ENCODE results near the gene CFAP100. TPM values are rescaled to one million over a fixed set of nuclear protein-coding genes. Genes with fewer than 3 reads are reported as not detected.

The CFAP100 gene
- total RNA-seq, 4 donors from 2014 or later, result 0.98 to 2.8 TPM; not detected in 2

DNA sequence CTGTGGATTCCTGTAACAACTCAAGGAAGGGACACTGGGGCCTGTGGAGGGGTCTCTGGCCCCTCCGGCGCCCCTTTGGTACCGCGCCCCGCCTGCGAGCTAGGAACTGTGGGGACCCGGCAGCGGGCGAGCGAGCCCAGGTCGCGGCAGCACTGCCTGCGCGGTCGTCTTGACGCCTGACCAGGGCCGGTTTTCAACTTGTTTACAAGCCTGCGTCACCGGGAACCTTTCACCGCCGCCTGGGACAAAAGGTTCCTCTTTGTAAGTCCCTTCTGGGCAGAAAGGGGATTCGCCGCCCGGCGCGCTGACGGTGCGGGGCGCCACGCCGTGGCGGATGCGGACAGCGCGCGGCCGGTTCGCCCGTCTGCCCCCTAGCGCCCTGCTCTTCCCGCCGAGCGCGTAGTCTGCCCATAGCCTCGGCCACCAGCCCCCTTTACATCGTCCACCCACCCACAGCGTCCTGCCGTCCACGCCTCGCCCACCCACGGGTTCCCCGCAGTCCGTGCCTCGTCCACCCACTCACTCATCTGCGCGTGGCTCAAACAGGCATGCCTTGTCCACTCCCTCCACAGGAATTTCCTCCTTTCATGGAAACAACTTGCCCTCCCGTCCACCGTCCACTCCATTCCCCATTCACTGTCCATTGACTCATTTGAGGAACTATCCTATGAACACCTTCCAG lies 5.5 kb upstream of the CFAP100 start:
- DNase-seq, result peak; percentile 88 to 94
- intact Hi-C loops (cut with DNase I; ENCODE audit: low total_unique reads), result no loop called here
- Histone ChIP-seq H3K27ac (peak overlapping the region; percentile 79 to 84), H3K4me3 (peak overlapping the region; percentile 47 to 48), H3K36me3 (no peaks in the 10 kb centered on the region), H3K27me3 (no peaks in the 10 kb centered on the region), H3K9me3 (no peaks in the 10 kb centered on the region), H3K4me1 (no peaks in the 10 kb centered on the region)
- TF ChIP-seq POLR2A (IDR thresholded peaks at IDR 0.05), result peak; percentile 70 to 77
- TF ChIP-seq, protein P1, sequence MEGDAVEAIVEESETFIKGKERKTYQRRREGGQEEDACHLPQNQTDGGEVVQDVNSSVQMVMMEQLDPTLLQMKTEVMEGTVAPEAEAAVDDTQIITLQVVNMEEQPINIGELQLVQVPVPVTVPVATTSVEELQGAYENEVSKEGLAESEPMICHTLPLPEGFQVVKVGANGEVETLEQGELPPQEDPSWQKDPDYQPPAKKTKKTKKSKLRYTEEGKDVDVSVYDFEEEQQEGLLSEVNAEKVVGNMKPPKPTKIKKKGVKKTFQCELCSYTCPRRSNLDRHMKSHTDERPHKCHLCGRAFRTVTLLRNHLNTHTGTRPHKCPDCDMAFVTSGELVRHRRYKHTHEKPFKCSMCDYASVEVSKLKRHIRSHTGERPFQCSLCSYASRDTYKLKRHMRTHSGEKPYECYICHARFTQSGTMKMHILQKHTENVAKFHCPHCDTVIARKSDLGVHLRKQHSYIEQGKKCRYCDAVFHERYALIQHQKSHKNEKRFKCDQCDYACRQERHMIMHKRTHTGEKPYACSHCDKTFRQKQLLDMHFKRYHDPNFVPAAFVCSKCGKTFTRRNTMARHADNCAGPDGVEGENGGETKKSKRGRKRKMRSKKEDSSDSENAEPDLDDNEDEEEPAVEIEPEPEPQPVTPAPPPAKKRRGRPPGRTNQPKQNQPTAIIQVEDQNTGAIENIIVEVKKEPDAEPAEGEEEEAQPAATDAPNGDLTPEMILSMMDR (IDR thresholded peaks at IDR 0.05), result peak; percentile 92 to 100 (median 100)

DNA sequence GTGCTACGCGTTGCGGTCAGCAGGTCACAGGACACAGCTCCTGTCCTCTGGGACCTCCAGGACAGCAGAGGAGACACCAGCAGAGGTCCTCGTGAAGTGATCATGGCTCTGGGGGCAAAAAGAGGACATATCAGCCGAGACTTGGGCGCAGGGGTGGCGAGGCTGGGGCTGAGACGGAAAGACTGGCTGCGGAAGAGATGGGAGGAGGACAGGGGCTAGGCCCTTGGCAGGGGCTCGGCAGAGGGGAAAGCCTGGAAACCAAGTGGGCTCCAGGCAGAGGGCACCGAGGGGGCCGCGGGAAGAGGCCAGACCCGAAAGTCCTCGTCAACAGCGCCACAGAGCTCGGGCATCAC lies 4.9 kb upstream of the CFAP100 start:
- Histone ChIP-seq H3K9me3 (no peaks in the 10 kb centered on the region), H3K4me1 (no peaks in the 10 kb centered on the region), H3K4me3 (no peak overlapping the region), H3K36me3 (no peaks in the 10 kb centered on the region), H3K27ac (peak overlapping the region in 1 of 2 donors; percentile 84), H3K27me3 (no peaks in the 10 kb centered on the region)
- no peak for DNase-seq
- TF ChIP-seq POLR2A (IDR thresholded peaks at IDR 0.05), result no peak
- TF ChIP-seq, protein P1 (IDR thresholded peaks at IDR 0.05), result no peak
- intact Hi-C loops (cut with DNase I; ENCODE audit: low total_unique reads), result loop anchor here (5.0 kb wide), 1 partner anchor 132 kb away; no protein-coding TSS in a partner anchor

DNA sequence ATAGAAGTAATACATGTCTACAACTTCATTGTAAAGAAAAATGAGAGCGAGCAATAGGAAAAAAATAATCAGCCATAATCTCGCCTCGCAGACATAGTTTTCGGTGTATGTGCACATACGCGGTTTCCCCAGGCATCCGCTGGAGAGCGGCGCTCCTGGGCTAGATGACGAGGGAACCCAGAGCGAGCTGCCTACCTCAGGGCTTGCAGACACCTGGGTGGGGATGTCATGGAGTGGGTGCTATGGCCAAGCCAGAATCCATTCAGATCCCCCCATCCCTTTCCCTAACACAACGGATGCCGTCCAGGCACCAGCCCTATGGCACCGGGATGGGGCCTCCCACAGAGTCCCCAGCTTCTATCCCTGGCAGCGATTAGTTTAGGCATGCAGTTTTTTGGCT lies 4.5 kb upstream of the CFAP100 start:
- Histone ChIP-seq H3K36me3 (no peaks in the 10 kb centered on the region), H3K9me3 (no peaks in the 10 kb centered on the region), H3K4me1 (no peaks in the 10 kb centered on the region), H3K27ac (no peak overlapping the region), H3K27me3 (no peaks in the 10 kb centered on the region), H3K4me3 (no peak overlapping the region)
- TF ChIP-seq, protein P1 (IDR thresholded peaks at IDR 0.05), result no peak
- TF ChIP-seq POLR2A (IDR thresholded peaks at IDR 0.05), result no peak
- intact Hi-C loops (cut with DNase I; ENCODE audit: low total_unique reads), result loop anchor here (5.0 kb wide), 1 partner anchor 133 kb away; no protein-coding TSS in a partner anchor
- no peak for DNase-seq

DNA sequence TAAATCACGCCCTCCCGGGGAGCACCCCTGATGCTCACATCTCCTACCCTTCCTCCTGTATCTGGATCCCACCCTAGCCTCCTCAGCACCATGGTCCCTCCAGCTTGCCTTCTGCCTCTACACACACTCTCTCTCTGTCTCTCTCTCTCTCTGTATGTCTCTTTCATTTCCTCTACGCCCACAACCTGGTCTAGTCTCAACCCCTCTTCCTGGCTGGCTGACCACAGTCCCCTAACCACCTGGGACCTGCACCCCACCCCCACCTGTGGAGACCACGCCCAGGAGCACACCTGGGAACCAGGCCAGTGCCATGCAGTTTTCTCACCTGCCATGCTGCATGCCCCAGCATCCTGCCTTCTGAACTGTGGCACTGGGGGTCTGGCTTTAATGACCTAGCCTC lies 4.0 kb upstream of the CFAP100 start:
- DNase-seq, result no peak
- no peaks in the 10 kb centered on the region for H3K36me3 ChIP-seq
- TF ChIP-seq, protein P1 (IDR thresholded peaks at IDR 0.05), result no peak
- no peak for TF ChIP-seq POLR2A (IDR thresholded peaks at IDR 0.05)
- no peaks in the 10 kb centered on the region for H3K27me3 ChIP-seq
- H3K9me3 ChIP-seq, result no peaks in the 10 kb centered on the region
- H3K4me3 ChIP-seq, result no peak overlapping the region
- no peaks in the 10 kb centered on the region for H3K4me1 ChIP-seq
- intact Hi-C loops (cut with DNase I; ENCODE audit: low total_unique reads), result loop anchor here (5.0 kb wide), 1 partner anchor 133 kb away; no protein-coding TSS in a partner anchor
- H3K27ac ChIP-seq, result no peak overlapping the region

DNA sequence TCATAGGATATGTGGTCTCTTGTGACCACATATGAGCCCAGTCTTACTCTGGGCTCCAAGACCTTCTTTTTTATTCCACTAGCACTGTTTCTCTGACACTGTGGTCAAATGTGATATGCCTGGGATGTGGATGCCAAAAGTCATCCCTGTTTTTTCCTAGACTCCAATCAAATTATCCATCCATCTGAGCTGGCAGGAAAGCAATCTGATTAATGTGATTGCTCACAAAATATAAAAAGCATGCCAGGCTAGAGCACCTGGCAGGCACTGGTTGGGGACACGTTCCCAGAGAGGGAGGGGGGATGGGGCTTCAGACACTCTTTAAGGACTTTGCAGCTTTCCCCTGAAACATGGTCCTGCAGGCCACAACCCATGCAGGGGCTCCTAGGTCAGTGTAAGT lies 3.1 kb upstream of the CFAP100 start:
- no peak overlapping the region for H3K27ac ChIP-seq

More for the DNA sequence above, 3.1 kb upstream of the CFAP100 start:
- TF ChIP-seq, protein P1 (IDR thresholded peaks at IDR 0.05), result no peak
- TF ChIP-seq POLR2A (IDR thresholded peaks at IDR 0.05), result no peak
- DNase-seq, result no peak
- H3K9me3 ChIP-seq, result no peaks in the 10 kb centered on the region
- no peaks in the 10 kb centered on the region for H3K4me1 ChIP-seq
- H3K36me3 ChIP-seq, result no peaks in the 10 kb centered on the region
- no peak overlapping the region for H3K4me3 ChIP-seq
- intact Hi-C loops (cut with DNase I; ENCODE audit: low total_unique reads), result loop anchor here (5.0 kb wide), 1 partner anchor 134 kb away; no protein-coding TSS in a partner anchor
- H3K27me3 ChIP-seq, result no peaks in the 10 kb centered on the region
